ENCODE measurements around the gene SLC20A1. TPM values are rescaled to one million over a fixed set of nuclear protein-coding genes. Genes with fewer than 3 reads are reported as not detected.
"Not testable (repeated sequence)": the region's sequence is repeated elsewhere in the genome, so short reads cannot be mapped to it uniquely, and the experiment has no call there.

Gene SLC20A1
- total RNA-seq, 2 experiments from 2014 or later: 105 to 113 TPM

GRCh38 chr2:112664689-112665088, 18.9 kb downstream of the SLC20A1 start:
- Mint-ChIP-seq H3K27me3 (no peaks in the 10 kb centered on the region), H3K27ac (peak overlapping the region; percentile 31), H3K4me1 (peaks cover 32% of the 10 kb centered on the region), H3K36me3 (peaks cover 40% of the 10 kb centered on the region), H3K4me3 (no peak overlapping the region), H3K9me3 (no peaks in the 10 kb centered on the region)
- ATAC-seq (ENCODE audit: low read depth): no peak
- no peak for DNase-seq
- POLR2A ChIA-PET: no interaction called here

DNA sequence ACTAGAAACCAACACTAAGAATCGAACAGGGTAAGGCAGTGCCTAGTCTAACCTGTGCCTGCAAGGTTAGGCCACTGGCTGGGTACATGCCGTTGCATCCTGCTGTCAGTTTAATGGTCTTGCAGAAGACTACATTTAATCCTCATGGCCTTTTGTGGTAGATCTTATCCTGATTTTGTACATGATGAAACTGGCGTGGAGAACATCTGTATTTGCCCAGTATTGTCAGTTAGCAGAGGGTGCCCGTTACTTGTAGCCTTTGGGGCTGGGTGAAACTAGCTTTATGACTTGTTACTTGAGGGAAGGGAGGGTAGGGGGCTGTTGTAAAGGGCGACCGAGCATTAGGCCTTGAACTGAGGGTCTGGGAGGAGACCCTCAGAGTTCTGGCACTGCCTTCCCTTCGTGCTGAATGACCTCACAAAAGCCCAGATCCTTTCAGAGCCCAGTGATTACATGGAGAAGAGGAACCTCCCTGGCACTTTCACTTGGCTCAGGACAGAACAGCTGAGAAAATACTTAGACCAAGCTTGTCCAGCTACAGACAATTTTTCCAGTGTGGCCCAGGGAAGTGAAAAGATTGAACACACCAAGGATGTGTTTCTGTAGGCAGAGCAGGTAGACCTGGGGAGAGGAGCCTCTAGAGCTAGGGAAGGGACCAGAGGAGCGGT, 19.5 kb downstream of the SLC20A1 start:
- no peaks in the 10 kb centered on the region for H3K9me3 Mint-ChIP-seq
- POLR2A ChIA-PET: no interaction called here
- ATAC-seq (ENCODE audit: low read depth): no peak

GRCh38 chr2:112666761-112667122, 21.0 kb downstream of the SLC20A1 start:
- no peak for DNase-seq
- Mint-ChIP-seq H3K27ac (peak overlapping the region; percentile 8), H3K36me3 (peaks cover 33% of the 10 kb centered on the region), H3K9me3 (no peaks in the 10 kb centered on the region), H3K27me3 (no peaks in the 10 kb centered on the region), H3K4me3 (no peak overlapping the region), H3K4me1 (peaks cover 19% of the 10 kb centered on the region)
- no peak for ATAC-seq (ENCODE audit: low read depth)
- POLR2A ChIA-PET: no interaction called here

More for the DNA sequence above, 19.5 kb downstream of the SLC20A1 start:
- Mint-ChIP-seq H3K4me3 (no peak overlapping the region), H3K36me3 (peaks cover 36% of the 10 kb centered on the region), H3K27ac (peak overlapping the region; percentile 31), H3K27me3 (no peaks in the 10 kb centered on the region), H3K4me1 (peaks cover 28% of the 10 kb centered on the region)
- DNase-seq: no peak

DNA sequence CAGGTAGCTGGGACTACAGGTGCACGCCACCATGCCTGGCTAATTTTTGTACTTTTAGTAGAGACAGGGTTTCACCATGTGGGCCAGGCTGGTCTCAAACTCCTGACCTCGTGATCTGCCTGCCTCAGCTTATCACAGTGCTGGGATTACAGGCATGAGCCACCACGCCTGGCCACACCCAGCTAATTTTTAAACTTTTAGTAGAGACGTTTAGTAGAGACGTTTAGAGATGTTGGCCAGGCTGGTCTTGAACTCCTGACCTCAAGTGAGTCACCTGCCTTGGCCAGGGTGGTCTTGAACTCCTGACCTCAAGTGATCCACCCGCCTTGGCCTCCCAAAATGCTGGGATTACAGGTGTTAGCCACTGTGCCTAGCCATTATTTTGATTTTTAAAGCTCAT, 21.8 kb downstream of the SLC20A1 start:
- not testable (repeated sequence) for H3K9me3 Mint-ChIP-seq; DNase-seq; ATAC-seq (ENCODE audit: low read depth); H3K4me3 Mint-ChIP-seq; H3K27me3 Mint-ChIP-seq; H3K27ac Mint-ChIP-seq
- H3K36me3 Mint-ChIP-seq: peaks cover 31% of the 10 kb centered on the region
- H3K4me1 Mint-ChIP-seq: peaks cover 19% of the 10 kb centered on the region
- POLR2A ChIA-PET: interaction anchor here (1.2 kb wide), 1 partner anchor 21 kb away, joined by 3 read pairs; no protein-coding TSS in a partner anchor

GRCh38 chr2:112669667-112670066, 23.9 kb downstream of the SLC20A1 start:
- Mint-ChIP-seq H3K9me3 (no peaks in the 10 kb centered on the region), H3K4me3 (no peak overlapping the region), H3K27ac (no peak overlapping the region), H3K36me3 (peaks cover 14% of the 10 kb centered on the region), H3K4me1 (peaks cover 14% of the 10 kb centered on the region), H3K27me3 (peaks cover 11% of the 10 kb centered on the region)
- POLR2A ChIA-PET: interaction anchor here (1.2 kb wide), 1 partner anchor 38 kb away, joined by 3 read pairs; no protein-coding TSS in a partner anchor
- DNase-seq (no peak), ATAC-seq (ENCODE audit: low read depth) (no peak)

GRCh38 chr2:112670252-112671022, 24.7 kb downstream of the SLC20A1 start:
- Mint-ChIP-seq H3K4me3 (no peak overlapping the region), H3K27me3 (peaks cover 12% of the 10 kb centered on the region), H3K27ac (no peak overlapping the region), H3K36me3 (peaks cover 7% of the 10 kb centered on the region), H3K4me1 (peaks cover 10% of the 10 kb centered on the region), H3K9me3 (no peaks in the 10 kb centered on the region)
- POLR2A ChIA-PET: interaction anchor here (0.9 to 1.2 kb wide), 2 partner anchors 11 to 37 kb away, joined by 3 to 7 read pairs; no protein-coding TSS in a partner anchor
- ATAC-seq (ENCODE audit: low read depth): no peak
- DNase-seq: no peak

GRCh38 chr2:112671801-112672200, 26.1 kb downstream of the SLC20A1 start:
- Mint-ChIP-seq H3K27me3 (peaks cover 12% of the 10 kb centered on the region), H3K9me3 (no peaks in the 10 kb centered on the region), H3K36me3 (peaks cover 3% of the 10 kb centered on the region), H3K4me1 (peaks cover 4% of the 10 kb centered on the region), H3K4me3 (no peak overlapping the region), H3K27ac (no peak overlapping the region)
- ATAC-seq (ENCODE audit: low read depth): no peak
- no peak for DNase-seq
- POLR2A ChIA-PET: interaction anchor here (0.9 kb wide), 1 partner anchor 13 kb away, joined by 7 read pairs; no protein-coding TSS in a partner anchor

GRCh38 chr2:112673008-112673407, 27.3 kb downstream of the SLC20A1 start:
- peaks cover 3% of the 10 kb centered on the region for H3K4me1 Mint-ChIP-seq
- no peak for ATAC-seq (ENCODE audit: low read depth)
- no peak overlapping the region for H3K4me3 Mint-ChIP-seq
- POLR2A ChIA-PET: interaction anchor here (1.1 kb wide), 1 partner anchor 27 kb away, joined by 4 read pairs; the partner anchor contains the start of gene SLC20A1
- DNase-seq: no peak
- no peak overlapping the region for H3K27ac Mint-ChIP-seq
- peaks cover 12% of the 10 kb centered on the region for H3K27me3 Mint-ChIP-seq
- peaks cover 2% of the 10 kb centered on the region for H3K36me3 Mint-ChIP-seq
- H3K9me3 Mint-ChIP-seq: no peaks in the 10 kb centered on the region

DNA sequence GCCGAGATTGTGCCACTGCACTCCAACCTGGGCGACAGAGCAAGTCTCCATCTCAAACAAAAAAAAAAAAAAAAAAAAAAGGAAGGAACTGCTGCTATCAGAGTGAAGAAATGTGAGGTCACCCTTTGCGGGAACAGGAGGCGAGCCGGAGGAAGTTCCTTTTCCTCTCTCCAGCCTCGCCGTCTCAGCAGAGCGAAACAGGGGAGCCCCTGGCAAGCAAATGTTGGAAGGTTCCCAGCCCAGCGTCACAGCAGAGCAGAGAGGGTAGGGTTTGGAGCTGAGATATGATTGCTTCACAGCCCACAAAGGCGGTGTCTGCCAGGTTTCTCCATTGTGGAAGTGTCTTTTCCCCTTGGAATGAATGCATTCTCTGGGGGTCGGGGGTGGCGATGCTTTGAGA, 28.5 kb downstream of the SLC20A1 start:
- ATAC-seq (ENCODE audit: low read depth): no peak
- H3K27me3 Mint-ChIP-seq: peaks cover 16% of the 10 kb centered on the region
- no peak overlapping the region for H3K4me3 Mint-ChIP-seq
- POLR2A ChIA-PET: interaction anchor here (0.7 kb wide), 2 partner anchors 37 to 561 kb away, joined by 5 read pairs; no protein-coding TSS in a partner anchor
- H3K27ac Mint-ChIP-seq: no peak overlapping the region
- no peak for DNase-seq
- H3K36me3 Mint-ChIP-seq: peaks cover 2% of the 10 kb centered on the region
- H3K9me3 Mint-ChIP-seq: no peaks in the 10 kb centered on the region
- peaks cover 3% of the 10 kb centered on the region for H3K4me1 Mint-ChIP-seq

DNA sequence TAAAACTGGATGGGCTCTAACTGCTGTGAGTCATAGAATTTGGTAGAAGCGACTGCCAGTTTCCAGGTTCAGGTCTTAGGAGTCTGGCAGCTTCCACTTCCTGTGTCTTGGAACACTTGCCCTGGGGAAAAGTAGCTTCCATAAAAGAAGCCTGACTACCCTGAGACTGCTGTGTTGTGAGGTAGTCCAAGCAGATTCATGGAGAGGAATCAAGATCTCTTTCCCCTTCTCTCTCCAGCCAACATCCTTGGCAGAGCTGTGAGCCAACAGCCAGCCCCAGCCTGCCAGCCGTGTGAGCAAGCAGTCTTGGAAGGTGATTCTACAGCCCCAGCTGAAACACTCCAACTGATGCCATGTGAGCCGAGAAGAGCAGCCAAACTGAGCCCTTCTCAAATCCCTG, 33.7 kb downstream of the SLC20A1 start:
- H3K9me3 Mint-ChIP-seq: no peaks in the 10 kb centered on the region
- H3K4me3 Mint-ChIP-seq: no peak overlapping the region
- ATAC-seq (ENCODE audit: low read depth) (no peak), DNase-seq (no peak)
- POLR2A ChIA-PET: no interaction called here
- no peaks in the 10 kb centered on the region for H3K36me3 Mint-ChIP-seq
- peaks cover 7% of the 10 kb centered on the region for H3K27me3 Mint-ChIP-seq
- peaks cover 5% of the 10 kb centered on the region for H3K4me1 Mint-ChIP-seq
- H3K27ac Mint-ChIP-seq: no peak overlapping the region

DNA sequence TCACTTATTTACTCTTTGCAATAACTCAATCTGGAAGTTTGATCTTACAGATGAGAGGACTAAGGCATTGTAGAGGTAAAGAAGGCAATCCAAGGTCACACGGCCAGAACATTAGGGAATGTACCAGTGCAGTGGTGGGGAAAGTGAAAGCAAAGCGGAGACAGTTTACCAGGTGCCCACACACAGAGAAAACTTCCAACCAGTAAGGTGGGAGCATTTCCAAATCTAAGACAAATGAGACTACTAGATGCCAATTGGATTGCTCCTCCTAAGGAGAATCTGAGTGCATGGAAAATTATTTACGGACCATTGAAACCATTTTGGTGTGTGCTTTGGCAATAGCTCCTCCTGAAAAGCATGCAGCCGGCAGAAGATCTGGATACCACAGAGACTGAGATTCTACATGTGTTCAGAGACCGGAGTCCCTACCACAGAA, 34.9 kb downstream of the SLC20A1 start:
- no peak for ATAC-seq (ENCODE audit: low read depth)
- Mint-ChIP-seq H3K4me1 (peaks cover 5% of the 10 kb centered on the region), H3K9me3 (no peaks in the 10 kb centered on the region), H3K27me3 (peaks cover 4% of the 10 kb centered on the region), H3K36me3 (no peaks in the 10 kb centered on the region), H3K27ac (no peak overlapping the region), H3K4me3 (no peak overlapping the region)
- POLR2A ChIA-PET: no interaction called here
- DNase-seq: no peak

DNA sequence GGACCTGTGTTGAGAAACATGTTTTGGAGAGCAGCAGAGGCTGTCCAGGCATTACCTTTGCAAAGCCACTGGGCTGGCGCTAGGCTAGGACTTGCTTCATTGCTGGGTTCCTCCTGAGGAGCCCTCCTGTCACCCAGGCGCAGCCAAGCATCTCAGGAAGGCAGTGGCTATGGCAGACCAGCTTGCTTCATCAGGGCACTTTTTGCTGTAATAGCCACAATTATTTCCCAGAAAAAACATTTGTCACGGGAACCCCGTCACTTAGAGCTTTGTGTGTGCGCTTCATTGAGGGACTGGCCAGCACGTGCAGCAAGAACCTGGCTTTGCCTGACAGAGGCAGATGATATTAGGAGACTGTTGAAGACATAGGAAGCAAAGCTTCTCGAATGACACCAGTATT, 36.4 kb downstream of the SLC20A1 start:
- ATAC-seq (ENCODE audit: low read depth) (no peak), DNase-seq (no peak)
- no peaks in the 10 kb centered on the region for H3K36me3 Mint-ChIP-seq
- H3K27me3 Mint-ChIP-seq: peaks cover 4% of the 10 kb centered on the region
- no peaks in the 10 kb centered on the region for H3K9me3 Mint-ChIP-seq
- peaks cover 5% of the 10 kb centered on the region for H3K4me1 Mint-ChIP-seq
- no peak overlapping the region for H3K4me3 Mint-ChIP-seq
- POLR2A ChIA-PET: no interaction called here
- H3K27ac Mint-ChIP-seq: no peak overlapping the region

DNA sequence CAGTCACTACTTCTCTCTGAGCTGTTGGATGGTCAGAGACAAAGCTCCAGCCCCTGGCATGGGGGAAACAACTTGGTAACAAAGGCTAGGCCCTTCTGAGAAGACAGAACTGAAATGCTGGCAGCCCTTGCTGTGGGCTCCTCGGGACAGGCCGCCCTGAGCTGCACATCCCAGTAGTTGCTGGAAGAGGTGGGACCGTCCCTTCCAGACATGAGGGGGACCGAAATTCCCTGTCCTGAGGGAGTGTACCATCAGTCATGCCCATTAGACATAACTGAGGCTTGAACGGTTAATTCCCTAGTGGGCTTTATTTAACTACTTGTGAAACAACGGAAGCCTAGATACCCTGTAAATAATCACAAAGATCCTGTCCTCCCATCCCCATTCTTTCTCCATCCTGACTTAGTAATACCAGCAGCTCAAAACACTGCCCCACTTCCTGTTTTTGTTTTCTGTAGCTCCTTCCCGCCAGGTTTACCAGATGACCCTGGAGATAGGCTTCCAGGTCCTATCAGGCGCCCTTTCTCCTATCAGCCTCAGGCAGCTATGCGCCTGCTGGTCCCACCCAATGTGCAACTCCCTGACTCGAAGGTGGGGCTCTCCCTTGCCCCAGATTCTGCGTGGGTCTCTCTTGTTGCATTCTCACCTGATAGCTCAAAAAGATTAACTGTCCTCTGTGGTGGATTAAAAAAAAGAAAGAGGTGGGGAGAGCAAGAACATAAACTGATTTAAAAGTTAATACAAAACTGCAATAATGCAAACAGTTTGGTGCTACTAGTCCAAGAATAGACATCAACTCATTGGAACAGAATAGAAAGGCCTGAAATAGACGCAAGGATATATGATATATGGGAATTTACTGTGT, 38.0 kb downstream of the SLC20A1 start:
- Mint-ChIP-seq H3K9me3 (no peaks in the 10 kb centered on the region), H3K4me3 (no peak overlapping the region), H3K27ac (no peak overlapping the region), H3K4me1 (peaks cover 5% of the 10 kb centered on the region), H3K27me3 (peaks cover 5% of the 10 kb centered on the region), H3K36me3 (no peaks in the 10 kb centered on the region)
- POLR2A ChIA-PET: interaction anchor here (1.2 kb wide), 1 partner anchor 22 kb away, joined by 3 read pairs; no protein-coding TSS in a partner anchor
- DNase-seq (no peak), ATAC-seq (ENCODE audit: low read depth) (no peak)

Measured in activated naive CD8-positive, alpha-beta T cell treated with anti-CD3 and anti-CD28 coated beads, Interleukin-2, amount 10 ng/mL, durations not matched to agents 7 days and 5 days (primary cell).